ENCODE measurements around the gene VCAN.

GRCh38 chr5:83567741-83568140 is 96.2 kb downstream of the VCAN start:
- TF ChIP-seq, protein P1, sequence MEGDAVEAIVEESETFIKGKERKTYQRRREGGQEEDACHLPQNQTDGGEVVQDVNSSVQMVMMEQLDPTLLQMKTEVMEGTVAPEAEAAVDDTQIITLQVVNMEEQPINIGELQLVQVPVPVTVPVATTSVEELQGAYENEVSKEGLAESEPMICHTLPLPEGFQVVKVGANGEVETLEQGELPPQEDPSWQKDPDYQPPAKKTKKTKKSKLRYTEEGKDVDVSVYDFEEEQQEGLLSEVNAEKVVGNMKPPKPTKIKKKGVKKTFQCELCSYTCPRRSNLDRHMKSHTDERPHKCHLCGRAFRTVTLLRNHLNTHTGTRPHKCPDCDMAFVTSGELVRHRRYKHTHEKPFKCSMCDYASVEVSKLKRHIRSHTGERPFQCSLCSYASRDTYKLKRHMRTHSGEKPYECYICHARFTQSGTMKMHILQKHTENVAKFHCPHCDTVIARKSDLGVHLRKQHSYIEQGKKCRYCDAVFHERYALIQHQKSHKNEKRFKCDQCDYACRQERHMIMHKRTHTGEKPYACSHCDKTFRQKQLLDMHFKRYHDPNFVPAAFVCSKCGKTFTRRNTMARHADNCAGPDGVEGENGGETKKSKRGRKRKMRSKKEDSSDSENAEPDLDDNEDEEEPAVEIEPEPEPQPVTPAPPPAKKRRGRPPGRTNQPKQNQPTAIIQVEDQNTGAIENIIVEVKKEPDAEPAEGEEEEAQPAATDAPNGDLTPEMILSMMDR (IDR thresholded peaks at IDR 0.05), result no peak
- TF ChIP-seq EP300 (IDR thresholded peaks at IDR 0.05) (no peak), POLR2A (IDR thresholded peaks at IDR 0.05) (no peak), POLR2AphosphoS5 (IDR thresholded peaks at IDR 0.05) (no peak)
